C4-2B (cell line): ENCODE data around the gene TMEM30A.

Source experiments
- ZFX ChIP-seq: fragments of 450-650 bp; IDR thresholded peaks from 2 replicates; pipeline ENCODE4 v1.6.1; 2017
- TF ChIP-seq, protein P1 (sequence below): fragments of 450-650 bp; conservative IDR thresholded peaks from 2 replicates; pipeline ENCODE4 v1.5.1; 2017; ENCODE audit warnings: mild to moderate bottlenecking

DNA sequence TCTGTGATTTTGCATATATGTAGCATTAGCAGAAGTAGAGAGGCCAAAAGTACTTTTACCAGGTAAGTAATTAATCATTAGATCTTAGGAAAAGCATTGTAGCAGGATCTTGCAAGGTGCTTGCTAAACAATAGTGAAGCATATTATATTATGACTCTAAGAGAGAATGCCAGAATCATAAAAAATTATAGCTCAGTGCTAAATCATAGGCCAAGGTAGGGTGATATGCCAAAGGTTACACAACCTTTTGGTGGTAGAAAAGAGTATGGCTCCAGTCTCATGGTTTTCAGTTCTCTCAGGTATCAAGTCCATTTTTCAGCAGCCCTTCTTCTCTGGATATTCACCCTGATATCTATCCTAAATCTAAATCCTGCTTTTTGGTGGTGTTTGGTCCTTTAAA, 16.9 kb upstream of the TMEM30A start:
- TF ChIP-seq, protein P1, sequence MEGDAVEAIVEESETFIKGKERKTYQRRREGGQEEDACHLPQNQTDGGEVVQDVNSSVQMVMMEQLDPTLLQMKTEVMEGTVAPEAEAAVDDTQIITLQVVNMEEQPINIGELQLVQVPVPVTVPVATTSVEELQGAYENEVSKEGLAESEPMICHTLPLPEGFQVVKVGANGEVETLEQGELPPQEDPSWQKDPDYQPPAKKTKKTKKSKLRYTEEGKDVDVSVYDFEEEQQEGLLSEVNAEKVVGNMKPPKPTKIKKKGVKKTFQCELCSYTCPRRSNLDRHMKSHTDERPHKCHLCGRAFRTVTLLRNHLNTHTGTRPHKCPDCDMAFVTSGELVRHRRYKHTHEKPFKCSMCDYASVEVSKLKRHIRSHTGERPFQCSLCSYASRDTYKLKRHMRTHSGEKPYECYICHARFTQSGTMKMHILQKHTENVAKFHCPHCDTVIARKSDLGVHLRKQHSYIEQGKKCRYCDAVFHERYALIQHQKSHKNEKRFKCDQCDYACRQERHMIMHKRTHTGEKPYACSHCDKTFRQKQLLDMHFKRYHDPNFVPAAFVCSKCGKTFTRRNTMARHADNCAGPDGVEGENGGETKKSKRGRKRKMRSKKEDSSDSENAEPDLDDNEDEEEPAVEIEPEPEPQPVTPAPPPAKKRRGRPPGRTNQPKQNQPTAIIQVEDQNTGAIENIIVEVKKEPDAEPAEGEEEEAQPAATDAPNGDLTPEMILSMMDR, result no peak
- TF ChIP-seq ZFX, result no peak
